ENCODE measurements around the gene WNT6.
"Not testable (repeated sequence)": the region's sequence is repeated elsewhere in the genome, so short reads cannot be mapped to it uniquely, and the experiment has no call there.

The WNT6 gene

DNA sequence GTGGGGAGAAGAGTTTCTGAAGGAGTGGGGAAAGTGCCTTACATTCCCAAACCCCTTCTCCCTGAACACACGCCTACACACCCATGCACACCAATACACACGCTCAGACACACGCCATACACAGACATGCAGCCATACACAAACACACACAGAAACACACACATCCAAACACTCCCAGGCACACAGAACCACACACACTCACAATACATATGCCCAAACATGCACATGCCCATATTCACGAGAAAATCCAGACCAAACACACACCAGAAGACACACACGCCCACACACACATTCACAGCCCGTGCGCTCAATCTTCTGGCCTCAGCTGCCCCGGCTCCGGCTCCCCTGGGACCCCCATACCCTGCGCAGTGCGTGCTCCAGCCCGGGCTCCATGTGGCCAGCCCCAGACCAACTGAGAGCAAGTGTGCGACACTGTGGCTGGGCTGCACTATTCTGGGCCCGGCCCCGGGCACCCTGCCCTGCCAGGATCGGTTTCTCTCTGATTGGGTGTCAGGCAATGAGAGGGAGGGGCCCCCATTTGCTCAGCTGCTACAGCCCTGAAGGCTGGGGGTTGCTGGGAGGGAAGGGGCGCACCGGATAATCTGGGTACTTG, 28.1 kb upstream of the WNT6 start, which contains the start of gene PRKAG3:
TSS of gene PRKAG3 (minus strand) at position 426 of the 613 bp plus-strand sequence.
- DNase-seq, result no peak

DNA sequence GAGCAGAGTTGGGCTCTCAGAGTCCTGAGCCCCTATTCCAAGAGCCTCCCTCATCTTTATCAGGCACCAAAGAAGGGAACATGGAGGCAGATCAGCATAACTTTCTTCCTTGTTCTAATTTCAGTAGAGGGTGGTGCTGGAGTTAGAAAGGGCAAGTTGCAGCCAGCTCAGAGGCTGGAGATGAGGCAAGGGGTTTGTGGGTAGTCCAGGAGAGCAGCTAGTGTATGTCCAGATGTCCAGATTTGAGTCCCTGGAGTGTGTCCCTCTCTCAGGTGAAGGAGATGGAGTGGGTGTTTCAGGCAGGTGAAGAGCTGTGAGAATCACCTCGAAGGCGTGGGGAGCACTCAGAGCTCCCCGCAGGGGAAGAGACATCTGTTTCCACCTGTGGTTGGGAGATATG, 27.5 kb upstream of the WNT6 start:
- DNase-seq, result no peak

DNA sequence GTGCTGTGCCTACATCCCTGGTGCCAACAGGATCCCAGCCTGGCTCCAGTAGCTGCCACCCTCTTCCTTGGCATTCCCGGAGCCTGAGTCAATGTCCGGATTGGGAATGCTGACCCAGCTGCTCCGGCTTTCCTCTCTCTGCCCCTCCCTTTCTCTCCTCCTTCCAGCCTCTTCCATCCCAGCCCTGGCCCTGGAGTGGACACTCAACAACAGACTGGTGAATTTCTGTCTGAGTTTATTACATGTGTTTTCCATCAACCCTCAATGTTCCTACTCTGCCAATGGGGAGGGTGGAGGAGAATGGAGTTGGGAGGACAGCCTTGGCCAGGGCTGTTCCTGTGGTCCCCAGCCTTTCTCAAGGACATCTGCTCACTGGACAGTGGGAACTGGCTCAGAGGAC, 27.1 kb upstream of the WNT6 start:
- DNase-seq, result no peak

DNA sequence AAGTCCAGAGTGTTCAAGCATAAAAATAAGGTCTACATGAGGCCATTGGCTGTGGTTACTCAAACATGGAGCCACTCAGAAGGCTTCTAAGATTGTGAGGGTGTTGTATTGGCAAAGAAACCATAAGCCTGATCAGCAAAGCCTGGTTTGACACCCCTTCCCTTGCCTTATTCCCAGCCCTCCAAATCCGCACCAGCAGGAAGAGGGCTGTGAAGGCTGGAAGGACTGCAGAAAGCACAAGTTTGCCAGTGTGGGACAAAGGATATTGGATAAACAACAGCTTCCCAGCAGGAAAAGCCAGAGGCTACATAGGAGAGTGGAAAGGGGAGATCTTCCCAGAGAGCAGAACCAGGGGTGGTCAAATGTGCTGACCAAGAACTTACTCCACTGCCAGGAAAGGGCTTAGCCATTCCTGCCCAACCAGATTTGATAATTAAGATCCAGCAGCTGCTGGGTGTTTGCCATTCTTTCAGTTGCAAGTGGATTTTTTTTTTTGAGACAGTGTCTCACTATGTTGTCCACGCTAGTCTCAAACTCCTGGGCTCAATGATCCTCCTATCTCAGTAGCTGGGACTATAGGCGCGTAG, 26.5 kb upstream of the WNT6 start:
- no peak for DNase-seq

DNA sequence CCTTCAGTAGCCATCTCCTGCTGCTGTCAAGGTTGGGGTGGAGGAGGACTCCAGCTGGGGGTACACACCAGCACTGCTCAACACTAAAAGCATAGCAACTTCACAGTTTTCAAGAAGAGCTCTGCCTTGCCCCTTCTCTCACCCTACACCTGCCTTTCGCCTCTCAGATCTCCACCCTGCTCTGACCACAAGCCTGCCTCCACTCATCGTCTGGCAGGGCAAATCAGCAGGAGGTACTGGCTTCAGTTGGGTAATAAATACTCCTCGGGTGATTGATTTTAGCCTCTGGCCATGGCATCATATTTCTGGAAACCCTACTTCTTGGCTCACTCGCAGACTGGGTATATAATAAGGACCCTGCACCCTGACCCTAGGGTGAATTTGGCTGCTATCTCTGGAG, 24.9 kb upstream of the WNT6 start:
- DNase-seq, result no peak

DNA sequence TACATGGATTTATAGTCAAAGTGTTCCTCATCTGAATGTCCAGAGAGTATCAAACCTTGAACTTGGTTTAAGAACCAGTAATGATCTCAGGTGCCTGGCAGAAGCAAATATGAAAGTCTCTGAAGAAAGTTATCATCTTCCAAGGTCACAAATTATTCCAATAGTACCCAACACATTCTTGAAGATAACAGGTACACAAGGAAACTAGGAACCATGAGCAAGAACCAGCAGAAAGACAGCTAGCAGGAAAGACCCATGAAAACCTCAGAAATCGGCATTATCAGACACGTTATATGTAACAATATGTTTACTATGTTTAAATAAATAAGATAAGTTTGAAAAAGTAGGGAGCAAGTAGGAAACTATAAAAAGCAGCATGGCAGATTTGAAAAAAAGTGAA, 22.1 kb upstream of the WNT6 start:
- DNase-seq, result no peak

DNA sequence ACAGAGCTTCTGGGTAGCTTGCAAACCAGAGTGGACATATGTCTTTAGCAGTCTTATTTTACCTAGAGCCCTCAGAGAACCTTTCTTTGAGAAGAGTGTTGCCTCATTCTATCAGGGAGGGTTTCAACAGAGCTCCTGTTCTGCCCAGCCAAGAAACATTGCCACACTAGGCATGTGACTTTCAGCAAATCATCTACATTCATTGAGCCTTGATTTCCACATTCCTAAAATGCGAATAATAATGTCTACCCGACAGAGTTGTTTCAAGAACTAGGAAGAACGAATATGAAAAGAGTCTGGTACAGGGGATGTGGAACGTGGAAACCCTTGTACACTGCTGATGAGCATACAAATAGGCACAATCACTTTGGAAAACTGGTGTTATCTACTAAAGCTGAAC, 20.2 kb upstream of the WNT6 start:
- no peak for DNase-seq

DNA sequence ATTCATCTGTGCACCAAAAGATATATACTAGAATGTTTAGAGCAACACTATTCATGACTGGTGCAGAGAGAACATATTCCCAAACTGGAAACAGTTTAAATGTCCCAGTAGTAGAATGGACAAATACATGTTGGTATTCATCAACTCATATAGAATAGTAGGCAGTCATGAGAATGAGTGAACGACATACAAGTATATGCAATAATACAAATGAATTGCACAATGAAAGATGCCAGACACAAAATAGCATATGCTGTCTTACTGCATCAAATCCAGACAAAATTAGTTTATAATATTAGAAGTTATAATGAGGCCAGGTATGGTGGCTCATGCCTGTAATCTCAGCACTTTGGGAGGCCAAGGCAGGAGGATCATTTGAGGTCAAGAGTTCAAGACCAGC, 19.7 kb upstream of the WNT6 start:
- DNase-seq, result no peak

DNA sequence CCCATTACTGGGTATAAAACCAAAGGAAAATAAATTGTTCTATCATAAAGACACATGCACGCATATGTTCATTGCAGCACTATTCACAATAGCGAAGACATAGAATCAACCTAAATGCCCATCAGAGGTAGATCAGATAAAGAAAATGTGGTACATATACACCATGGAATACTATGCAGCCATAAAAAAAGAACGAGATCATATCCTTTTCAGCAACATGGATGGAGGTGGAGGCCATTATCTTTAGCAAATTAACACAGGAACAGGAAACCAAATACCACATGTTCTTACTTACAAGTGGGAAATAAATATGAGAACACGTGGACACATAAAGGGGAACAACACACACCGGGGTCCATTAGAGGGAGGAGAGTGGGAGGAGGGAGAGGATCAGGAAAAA, 15.3 kb upstream of the WNT6 start:
- not testable (repeated sequence) for DNase-seq

DNA sequence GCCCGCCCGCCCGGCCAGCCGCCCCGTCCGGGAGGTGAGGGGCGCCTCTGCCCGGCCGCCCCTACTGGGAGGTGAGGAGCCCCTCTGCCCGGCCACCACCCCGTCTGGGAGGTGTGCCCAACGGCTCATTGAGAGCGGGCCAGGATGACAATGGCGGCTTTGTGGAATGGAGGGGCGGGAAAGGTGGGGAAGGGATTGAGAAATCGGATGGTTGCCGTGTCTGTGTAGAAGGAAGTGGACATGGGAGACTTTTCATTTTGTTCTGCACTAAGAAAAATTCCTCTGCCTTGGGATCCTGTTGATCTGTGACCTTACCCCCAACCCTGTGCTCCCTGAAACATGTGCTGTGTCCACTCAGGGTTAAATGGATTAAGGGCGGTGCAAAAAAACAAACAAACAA, 12.6 kb upstream of the WNT6 start:
- DNase-seq, result not testable (repeated sequence)

DNA sequence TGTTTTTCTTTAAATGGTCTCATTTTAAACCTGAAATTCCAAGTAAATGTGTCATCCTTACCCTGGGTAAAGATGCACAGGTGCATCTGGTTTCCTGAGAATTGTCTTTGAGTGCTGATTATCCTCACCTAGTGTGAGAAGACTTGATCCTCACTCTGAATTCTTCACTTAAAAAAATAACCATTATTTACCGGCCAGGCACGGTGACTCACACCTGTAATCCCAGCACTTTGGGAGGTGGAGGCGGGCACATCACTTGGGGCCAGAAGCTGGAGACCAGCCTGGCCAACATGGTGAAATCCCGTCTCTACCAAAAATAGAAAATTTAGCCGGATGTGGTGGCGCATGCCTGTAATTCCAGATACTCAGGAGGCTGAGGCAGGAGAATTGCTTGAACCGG, 9.9 kb upstream of the WNT6 start:
- no peak for DNase-seq

DNA sequence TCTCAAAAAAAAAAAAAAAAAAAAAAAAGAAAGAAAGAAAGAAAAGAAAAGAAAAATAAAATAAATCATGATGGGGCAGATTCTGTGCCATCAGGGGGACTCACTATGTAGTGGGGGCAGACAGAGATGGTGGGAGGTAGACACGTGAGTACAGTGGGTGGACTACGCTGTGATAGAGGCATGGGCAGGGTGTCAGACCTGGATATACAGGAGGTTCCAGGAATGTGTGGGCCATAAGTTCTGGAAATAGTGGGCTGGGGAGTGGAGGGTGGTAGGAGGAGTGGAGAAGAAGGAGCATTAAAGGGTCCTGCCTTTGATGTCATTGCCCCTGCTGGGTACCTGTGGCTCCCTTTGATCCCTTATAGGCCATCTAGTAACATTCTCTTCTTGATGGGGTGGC, 8.8 kb upstream of the WNT6 start:
- DNase-seq, result no peak

DNA sequence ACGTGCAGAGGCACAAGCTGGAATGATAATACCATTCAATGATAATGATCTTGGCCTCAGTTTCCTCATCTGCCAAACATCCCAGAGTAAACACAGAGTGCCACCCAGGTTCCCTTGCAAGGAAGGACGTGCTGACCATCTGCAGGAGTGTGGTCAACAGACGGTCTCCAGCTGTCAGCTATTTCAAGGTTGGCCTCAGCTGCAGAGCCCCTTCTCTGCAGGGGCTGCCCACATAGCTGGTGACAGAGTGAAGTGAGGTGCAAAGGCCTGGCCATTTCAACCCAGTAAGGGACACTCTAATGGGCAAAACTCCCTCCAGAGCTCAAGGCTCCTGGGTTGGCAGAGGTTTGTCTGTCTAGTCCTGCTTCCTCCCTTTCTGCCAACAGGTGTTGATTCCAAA, 8.3 kb upstream of the WNT6 start:
- DNase-seq, result no peak

DNA sequence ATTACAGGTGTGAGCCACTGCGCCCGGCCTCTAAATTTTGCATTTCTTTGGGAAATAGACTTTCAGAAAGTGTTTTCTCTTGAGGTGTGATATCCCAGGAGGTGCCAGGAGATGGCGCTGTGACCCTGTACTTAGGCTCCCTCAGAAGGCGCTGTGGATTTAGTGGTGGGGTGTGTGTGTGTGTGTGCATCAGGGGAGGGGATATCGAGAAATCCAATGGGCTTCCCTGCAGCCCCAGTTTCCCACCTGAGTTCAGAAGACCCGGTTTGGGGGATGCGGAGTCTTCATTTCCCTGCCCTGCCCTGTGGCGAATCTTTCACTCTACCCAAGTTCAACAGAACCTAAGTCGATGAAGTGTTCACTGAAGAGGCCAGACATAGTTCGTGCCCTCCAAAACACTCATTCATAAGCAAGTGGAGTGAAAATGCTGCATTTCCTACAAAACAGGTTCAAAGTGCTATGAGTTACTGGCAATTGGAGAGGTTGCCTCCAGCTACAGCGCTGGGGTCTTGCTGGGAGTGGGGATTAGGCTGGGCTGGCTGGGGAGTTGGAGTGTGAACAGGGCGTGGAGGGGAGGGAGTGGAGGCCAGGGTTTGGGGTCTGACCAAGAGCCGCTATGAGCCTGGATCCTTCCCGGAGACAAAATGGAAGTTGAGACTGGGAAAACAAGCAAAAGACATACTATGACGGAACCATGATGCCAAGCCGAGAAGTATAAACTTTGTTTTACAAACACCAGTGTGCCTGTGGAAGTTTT, 6.5 kb upstream of the WNT6 start:
- DNase-seq, result no peak

DNA sequence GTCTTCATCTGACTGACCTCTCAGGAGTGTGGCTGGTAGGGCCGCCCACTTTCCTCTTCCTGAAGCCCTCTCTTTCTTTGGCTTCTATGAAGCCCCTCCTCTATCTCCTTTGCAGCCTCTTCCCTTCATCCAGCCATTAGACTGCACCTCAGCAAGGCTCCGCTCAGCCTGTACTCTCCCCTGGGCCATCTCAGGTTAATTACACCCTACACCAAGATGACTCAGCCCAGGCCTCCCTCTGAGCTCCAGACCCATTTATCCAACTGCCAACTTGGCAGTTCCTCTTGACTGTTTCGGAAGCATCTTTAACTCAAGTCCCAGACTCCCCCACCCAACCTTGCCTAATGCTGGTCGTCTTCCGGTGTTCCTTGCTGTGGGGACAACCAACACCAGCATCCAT, 5.8 kb upstream of the WNT6 start:
- no peak for DNase-seq

DNA sequence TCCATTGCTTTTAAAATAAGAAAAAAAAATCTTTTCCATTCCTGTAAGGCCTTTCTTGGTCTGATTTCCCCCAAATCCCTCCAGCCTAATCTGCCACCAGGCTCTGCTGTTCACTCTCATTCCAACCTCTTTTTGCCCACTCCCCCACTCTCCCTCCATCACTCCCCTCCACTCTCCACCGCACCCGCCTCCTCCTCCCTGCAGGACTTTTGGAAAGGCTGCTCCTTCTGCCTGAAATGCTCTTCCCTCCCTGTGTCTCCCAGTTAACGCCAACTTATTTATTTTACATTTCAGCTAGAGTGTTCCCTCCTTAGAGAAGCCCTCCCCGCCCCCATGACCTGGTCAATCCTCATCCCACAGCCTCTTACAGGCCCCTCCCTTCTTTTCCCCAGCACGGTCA, 4.7 kb upstream of the WNT6 start:
- no peak for DNase-seq

DNA sequence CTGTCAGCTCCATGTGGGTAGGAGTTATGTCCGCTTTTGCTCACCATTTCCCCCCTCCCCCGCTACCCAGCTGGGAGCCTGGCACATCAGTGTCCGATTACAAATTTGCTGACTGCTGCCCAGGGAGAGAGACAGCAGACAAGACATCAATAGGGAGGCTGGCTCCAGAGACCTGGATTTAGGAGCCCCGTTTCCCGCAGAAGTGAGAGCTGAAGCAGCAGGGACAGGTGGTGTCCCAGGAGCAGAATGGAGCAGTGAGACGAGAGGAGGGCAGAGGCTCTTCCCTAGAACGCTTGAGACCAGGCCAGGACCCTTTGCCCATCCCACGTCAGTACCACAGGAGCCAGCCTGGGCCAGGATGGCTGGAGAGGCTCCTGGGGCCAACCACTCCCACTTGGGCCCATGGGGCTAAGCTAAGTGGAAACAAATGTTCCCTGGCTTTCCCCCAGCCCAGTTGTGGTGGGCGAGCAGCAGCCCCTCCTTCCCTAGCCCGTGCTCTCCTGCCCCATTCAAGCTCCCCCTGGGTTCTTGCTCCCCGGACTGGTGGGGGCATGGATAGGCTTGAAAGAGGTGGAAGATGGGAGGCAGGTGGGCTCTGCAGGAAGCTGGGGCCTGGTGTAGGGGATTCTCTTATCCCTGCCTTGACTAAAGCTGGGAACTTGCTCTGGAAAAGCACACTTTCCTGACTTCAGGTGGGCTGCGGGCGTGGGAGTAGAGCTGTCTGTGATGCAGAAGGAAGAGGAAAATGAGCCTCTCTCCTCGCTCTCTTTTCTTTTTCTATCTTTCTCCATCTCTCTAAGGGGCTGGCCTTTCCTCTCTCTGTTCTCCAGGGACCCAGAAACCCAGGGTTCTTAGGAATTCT, 4.1 kb upstream of the WNT6 start:
- no peak for DNase-seq

DNA sequence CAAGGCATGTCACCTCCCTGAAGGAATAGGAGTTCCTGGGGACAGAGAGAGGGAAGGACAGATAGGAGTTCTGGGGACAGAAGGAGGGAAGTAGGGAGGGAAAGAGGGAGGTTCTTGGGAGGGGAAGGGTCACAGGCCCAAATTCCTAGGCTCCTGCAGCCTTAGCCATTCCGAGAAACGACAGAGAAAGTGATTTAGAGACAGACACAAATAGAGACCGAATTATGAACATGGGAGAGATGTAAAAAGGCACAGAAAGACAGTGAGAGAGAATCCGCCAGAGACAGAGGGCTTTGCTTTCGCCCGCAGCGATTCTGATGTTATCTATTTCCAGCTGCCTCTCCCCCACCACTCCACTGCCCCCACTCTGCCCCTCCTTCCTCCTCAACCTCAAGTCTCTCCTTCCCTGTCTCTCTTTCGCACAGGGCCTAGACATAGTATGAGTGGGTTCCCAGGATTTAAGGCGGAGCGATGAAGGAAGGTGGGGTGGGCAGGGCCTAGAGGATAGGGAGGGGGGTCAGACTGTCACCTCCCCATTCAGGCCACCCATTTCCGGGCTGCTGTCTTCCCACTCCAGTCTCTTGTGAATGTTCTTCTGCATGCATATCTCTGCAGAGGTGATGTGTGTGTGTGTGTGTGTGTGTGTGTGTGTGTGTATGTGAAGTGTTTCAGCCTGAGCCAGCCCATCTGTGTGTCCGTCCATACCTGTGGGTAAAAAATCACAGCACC, 3.3 kb upstream of the WNT6 start:
- no peak for DNase-seq

DNA sequence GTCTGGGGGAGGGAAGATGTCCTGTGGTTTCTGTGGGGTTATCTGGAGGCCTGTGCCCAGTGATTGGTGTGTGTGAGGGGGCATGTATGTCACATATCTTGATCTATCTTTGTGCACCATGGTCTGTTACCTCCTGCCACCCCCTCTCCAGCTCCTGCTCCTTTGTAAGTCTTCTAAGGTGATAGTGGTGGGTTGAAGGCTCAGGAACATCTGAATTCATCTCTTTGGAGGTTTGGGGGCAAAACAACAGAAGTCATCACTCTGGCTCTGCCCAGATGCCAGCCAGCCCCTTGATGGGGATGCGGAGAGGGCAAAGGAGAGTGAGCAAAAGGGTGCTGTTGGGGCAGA, 2.7 kb upstream of the WNT6 start:
- DNase-seq, result no peak

DNA sequence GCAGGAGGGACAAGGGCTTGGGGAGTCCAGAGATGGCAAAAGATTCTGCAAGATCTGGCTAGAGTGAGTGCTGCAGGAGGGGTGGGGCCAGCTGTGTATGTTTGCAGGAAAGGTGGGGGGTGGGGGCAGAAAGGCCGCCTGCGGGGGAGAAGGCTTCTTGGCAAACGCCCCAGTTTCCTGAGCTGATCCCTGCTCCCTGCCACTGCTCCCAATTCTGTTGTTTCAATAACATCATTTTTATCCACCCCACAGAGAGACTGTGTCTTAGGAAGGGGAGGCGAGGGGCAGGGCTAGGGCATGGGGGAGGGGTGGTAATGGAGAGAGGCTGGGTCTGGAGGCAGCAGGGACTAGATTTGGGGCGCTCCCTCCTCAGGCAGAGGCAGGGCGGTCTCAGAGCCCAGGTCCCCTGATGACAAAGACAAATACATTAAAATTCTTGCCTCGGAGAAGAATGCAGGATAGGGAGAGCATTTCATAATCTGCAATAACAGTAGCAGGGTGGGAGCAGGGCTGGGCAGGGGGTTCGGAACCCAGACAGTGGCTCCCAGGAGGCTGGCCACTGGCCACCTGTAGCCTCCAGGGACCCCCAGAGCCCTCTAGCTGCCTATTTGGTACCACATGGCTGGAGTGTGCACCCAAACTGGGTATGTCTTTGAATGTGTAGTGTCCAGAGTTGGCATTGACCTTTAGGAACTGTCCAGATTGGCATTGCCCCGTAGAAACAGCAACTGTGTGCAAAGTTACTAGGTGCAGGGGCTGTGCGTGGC, 2.1 kb upstream of the WNT6 start:
- no peak for DNase-seq

DNA sequence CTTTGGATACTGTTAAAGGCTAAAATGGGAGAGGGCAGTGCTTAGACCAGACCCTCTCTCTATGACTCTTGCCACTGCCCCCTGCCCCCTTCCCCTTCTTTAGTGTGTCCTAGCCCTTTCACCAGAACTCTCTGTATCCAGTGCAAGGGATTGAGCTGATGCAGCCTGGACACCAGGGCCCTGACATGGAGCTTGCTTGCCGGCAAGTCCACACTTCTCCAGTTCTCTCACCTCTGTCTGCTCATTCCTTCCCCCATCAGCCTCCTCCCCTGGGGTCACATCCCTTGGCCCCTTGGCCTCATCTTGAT, 1.5 kb upstream of the WNT6 start:
- DNase-seq, result no peak
